ENCODE data around the gene GET4. TPM values are rescaled to one million over a fixed set of nuclear protein-coding genes. Genes with fewer than 3 reads are reported as not detected.
"Not testable (repeated sequence)": the region's sequence is repeated elsewhere in the genome, so short reads cannot be mapped to it uniquely, and the experiment has no call there.

Gene GET4
- total and polyA plus RNA-seq, 10 of the 15 experiments (the other 5 are each of a cell fraction or from before 2014, with no cell fraction given), result 0.66 to 73.8 (median 34.0) TPM

- Histone ChIP-seq H3K27ac (ENCODE audit: control insufficient read depth, insufficient read depth) (peak overlapping the region; percentile 99), H3K4me2 (ENCODE audit: control insufficient read depth, insufficient read depth) (peak overlapping the region; percentile 99; the same call in 1 of the 2 replicates), H3K4me1 (ENCODE audit: control insufficient read depth, insufficient read depth, low read length) (peaks cover 55% of the 10 kb centered on the region), H3K79me2 (ENCODE audit: control insufficient read depth, insufficient read depth, low read length) (peaks cover 11% of the 10 kb centered on the region)
- H3K9me3 ChIP-seq (replicated peaks; ENCODE audit: control insufficient read depth, insufficient read depth, low read length); H3K27me3 ChIP-seq (replicated peaks in 1 of 2; ENCODE audit: control insufficient read depth in 2 of 2, insufficient read depth in 2 of 2, low read length in 1 of 2); in situ Hi-C loops (cut with MboI); intact Hi-C loops (cut with micrococcal nuclease; ENCODE audit: unreplicated experiment); H3K9ac ChIP-seq (ENCODE audit: control insufficient read depth, insufficient read depth, low read length); DNase-seq (ENCODE audit: low read depth, low spot score); BruUV-seq (replicated peaks); FAIRE-seq; H3K4me3 ChIP-seq; H3K36me3 ChIP-seq (ENCODE audit: control insufficient read depth in 2 of 2, insufficient read depth in 2 of 2, low read length in 1 of 2); H4K20me1 ChIP-seq (ENCODE audit: control insufficient read depth, insufficient read depth); ATAC-seq; H2AFZ ChIP-seq (ENCODE audit: control insufficient read depth, low read depth, low read length): not testable (repeated sequence)
- ChIA-PET CTCF (interaction anchor here (1.4 to 2.9 kb wide), 2 partner anchors 15 to 51 kb away, joined by 4 to 20 read pairs; partner anchors contain the start of gene COX19), POLR2A (interaction anchor here (0.8 to 2.7 kb wide), 4 partner anchors 14 to 68 kb away, joined by 3 to 13 read pairs (median 4); no protein-coding TSS in a partner anchor), SMC1A (ENCODE audit: uncharacterized antibody, unreplicated experiment) (interaction anchor here (1.0 to 1.4 kb wide), 4 partner anchors 27 to 55 kb away, joined by 3 to 12 read pairs (median 6); no protein-coding TSS in a partner anchor), RAD21 (ENCODE audit: unreplicated experiment) (interaction anchor here (1.1 to 1.7 kb wide), 8 partner anchors 14 to 162 kb away, joined by 3 to 15 read pairs (median 6); no protein-coding TSS in a partner anchor)
- 0% methylated on average over 15 of the region's 25 CpGs for WGBS (ENCODE audit: insufficient coverage, insufficient replicate concordance, low lambda C conversion rate, missing lambda C conversion rate)
These were observed 47.7 kb downstream of the GET4 start for GRCh38 chr7:924042-924441.

DNA sequence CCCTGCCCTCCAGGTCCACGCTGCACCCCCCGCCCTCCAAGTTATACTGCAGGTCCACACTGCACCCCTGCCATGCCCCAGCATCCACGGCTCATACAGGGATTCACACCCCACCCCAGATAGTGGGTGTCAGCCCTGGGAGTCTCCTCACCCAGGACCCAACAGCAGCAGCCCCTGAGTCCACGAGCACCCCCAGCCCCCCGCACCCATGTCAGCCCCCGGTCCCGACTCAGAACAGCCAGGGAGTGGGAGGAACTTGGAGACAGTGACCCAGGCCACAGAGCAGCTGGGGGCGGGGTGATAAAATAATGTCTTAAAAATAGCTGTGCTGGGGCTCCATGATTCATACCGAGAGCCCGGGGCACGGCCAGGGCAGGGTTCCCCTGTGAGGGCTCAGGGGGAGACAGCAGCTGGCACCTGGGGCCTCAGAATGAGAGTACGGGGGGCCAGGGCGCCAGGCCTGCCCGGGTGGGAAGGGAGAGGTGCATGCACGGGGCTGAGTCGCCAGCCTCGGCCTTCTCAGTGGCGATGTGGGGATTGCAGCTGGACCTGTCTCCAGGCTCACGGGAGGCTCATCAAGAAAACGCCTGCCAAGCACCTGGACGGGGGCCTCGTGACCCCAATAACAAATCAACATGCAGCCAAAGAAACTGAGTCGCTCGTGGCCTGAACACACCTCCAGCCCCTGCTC is 48.3 kb downstream of the GET4 start:
- H2AFZ ChIP-seq (ENCODE audit: control insufficient read depth, low read depth, low read length), result no peak overlapping the region
- ChIA-PET RAD21 (ENCODE audit: unreplicated experiment) (interaction anchor here (0.7 to 1.5 kb wide), 6 partner anchors 14 to 54 kb away, joined by 3 to 13 read pairs (median 5); no protein-coding TSS in a partner anchor), SMC1A (ENCODE audit: uncharacterized antibody, unreplicated experiment) (interaction anchor here (0.7 to 1.4 kb wide), 3 partner anchors 17 to 28 kb away, joined by 3 to 12 read pairs (median 5); no protein-coding TSS in a partner anchor), CTCF (interaction anchor here (0.9 to 1.0 kb wide), 2 partner anchors 28 to 68 kb away, joined by 3 read pairs; no protein-coding TSS in a partner anchor), POLR2A (interaction anchor here (0.6 to 1.1 kb wide), 2 partner anchors 11 to 106 kb away, joined by 3 to 6 read pairs; no protein-coding TSS in a partner anchor)
- peaks cover 0 to 3% of the 10 kb centered on the region in 2 experiments; a peak in 2 of 4 replicates for H3K36me3 ChIP-seq (ENCODE audit: control insufficient read depth in 2 of 2, insufficient read depth in 2 of 2, low read length in 1 of 2)
- FAIRE-seq, result peak; percentile 85
- in situ Hi-C loops (cut with MboI), result no loop called here
- peaks cover 11% of the 10 kb centered on the region for H3K79me2 ChIP-seq (ENCODE audit: control insufficient read depth, insufficient read depth, low read length)
- no peaks in the 10 kb centered on the region for H4K20me1 ChIP-seq (ENCODE audit: control insufficient read depth, insufficient read depth)
- no peaks in the 10 kb centered on the region for H3K27me3 ChIP-seq (replicated peaks in 1 of 2; ENCODE audit: control insufficient read depth in 2 of 2, insufficient read depth in 2 of 2, low read length in 1 of 2)
- peak overlapping the region; percentile 71; the same call in 1 of the 2 replicates for H3K4me3 ChIP-seq
- H3K27ac ChIP-seq (ENCODE audit: control insufficient read depth, insufficient read depth), result peak overlapping the region; percentile 87
- no peaks in the 10 kb centered on the region; the same call in 2 of the 3 replicates for H3K9me3 ChIP-seq (replicated peaks; ENCODE audit: control insufficient read depth, insufficient read depth, low read length)
- intact Hi-C loops (cut with micrococcal nuclease; ENCODE audit: unreplicated experiment), result no loop called here
- WGBS (ENCODE audit: insufficient coverage, insufficient replicate concordance, low lambda C conversion rate, missing lambda C conversion rate), result 2% methylated on average over 24 of the region's 24 CpGs
- DNase-seq (ENCODE audit: low read depth, low spot score), result no peak
- peak overlapping the region; percentile 40; the same call in 1 of the 2 replicates for H3K9ac ChIP-seq (ENCODE audit: control insufficient read depth, insufficient read depth, low read length)
- H3K4me2 ChIP-seq (ENCODE audit: control insufficient read depth, insufficient read depth), result peak overlapping the region; percentile 88
- peaks cover 62% of the 10 kb centered on the region for H3K4me1 ChIP-seq (ENCODE audit: control insufficient read depth, insufficient read depth, low read length)
- peak; percentile 67 for ATAC-seq
- no TSS peak for BruUV-seq (replicated peaks)
- peak; percentile 66 for TF ChIP-seq YY1 (IDR thresholded peaks at IDR 0.05; ENCODE audit: low read depth, low read length)
- peak; percentile 69 for TF ChIP-seq BMI1 (IDR thresholded peaks at IDR 0.05; ENCODE audit: borderline replicate concordance)
- TF ChIP-seq, protein P1, sequence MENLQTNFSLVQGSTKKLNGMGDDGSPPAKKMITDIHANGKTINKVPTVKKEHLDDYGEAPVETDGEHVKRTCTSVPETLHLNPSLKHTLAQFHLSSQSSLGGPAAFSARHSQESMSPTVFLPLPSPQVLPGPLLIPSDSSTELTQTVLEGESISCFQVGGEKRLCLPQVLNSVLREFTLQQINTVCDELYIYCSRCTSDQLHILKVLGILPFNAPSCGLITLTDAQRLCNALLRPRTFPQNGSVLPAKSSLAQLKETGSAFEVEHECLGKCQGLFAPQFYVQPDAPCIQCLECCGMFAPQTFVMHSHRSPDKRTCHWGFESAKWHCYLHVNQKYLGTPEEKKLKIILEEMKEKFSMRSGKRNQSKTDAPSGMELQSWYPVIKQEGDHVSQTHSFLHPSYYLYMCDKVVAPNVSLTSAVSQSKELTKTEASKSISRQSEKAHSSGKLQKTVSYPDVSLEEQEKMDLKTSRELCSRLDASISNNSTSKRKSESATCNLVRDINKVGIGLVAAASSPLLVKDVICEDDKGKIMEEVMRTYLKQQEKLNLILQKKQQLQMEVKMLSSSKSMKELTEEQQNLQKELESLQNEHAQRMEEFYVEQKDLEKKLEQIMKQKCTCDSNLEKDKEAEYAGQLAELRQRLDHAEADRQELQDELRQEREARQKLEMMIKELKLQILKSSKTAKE (IDR thresholded peaks at IDR 0.05; ENCODE audit: low read depth, poor library complexity, severe bottlenecking), result peak; percentile 89
- TF ChIP-seq STAT1 (conservative IDR thresholded peaks at IDR 0.05), result no peak
- TF ChIP-seq ESRRA (IDR thresholded peaks at IDR 0.05; ENCODE audit: low read length), result no peak
- TF ChIP-seq SIN3A (IDR thresholded peaks at IDR 0.05; ENCODE audit: low read depth, low read length), result no peak
- TF ChIP-seq SP1 (IDR thresholded peaks at IDR 0.05; ENCODE audit: low read depth, low read length), result peak; percentile 89
- no peak for TF ChIP-seq WRNIP1 (IDR thresholded peaks at IDR 0.05; ENCODE audit: borderline replicate concordance, low read depth, low read length)
- no peak for TF ChIP-seq SIX5 (IDR thresholded peaks at IDR 0.05; ENCODE audit: low read depth, low read length, severe bottlenecking)
- no peak for TF ChIP-seq FOXK2 (IDR thresholded peaks at IDR 0.05)
- TF ChIP-seq TBL1XR1 (IDR thresholded peaks at IDR 0.05; ENCODE audit: low read depth, low read length), result peak; percentile 98
- TF ChIP-seq TCF12 (IDR thresholded peaks at IDR 0.05; ENCODE audit: low read depth, low read length), result peak; percentile 99
- peak; percentile 74; the same call in 1 of the 2 replicates for TF ChIP-seq CBX5 (IDR thresholded peaks at IDR 0.05; ENCODE audit: low read depth)
- TF ChIP-seq KLF5 (IDR thresholded peaks at IDR 0.05; ENCODE audit: partially characterized antibody), result peak; percentile 43
- peak; percentile 89 for TF ChIP-seq PAX5 (IDR thresholded peaks at IDR 0.05; ENCODE audit: borderline replicate concordance, low read depth, low read length)
